Measurements from ENCODE around the gene CBFB. TPM values are rescaled to one million over a fixed set of nuclear protein-coding genes. Genes with fewer than 3 reads are reported as not detected.

The CBFB gene
- total RNA-seq, 4 donors from 2014 or later = 38.9 to 105 (median 96.5) TPM

DNA sequence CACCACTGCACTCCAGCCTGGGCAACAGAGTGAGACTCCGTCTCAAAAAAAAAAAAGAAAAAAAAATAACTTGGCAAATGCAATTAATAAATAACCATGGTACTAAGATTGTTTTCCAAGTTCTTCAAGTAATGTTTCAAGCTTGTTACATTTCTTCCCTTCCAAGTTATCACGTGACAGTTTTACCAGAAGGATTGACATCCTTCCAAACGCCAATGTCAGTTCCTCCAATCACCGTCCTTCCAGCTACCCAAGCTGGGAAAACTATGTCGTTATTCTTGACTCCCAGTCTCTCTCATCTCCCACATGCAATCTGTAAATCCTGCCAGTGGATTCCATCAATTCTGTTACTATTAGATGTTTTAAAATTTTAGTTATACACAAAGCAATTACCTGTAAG, 76.9 kb downstream of the CBFB start:
- in situ Hi-C loops (cut with MboI; ENCODE audit: low sequenced_read_pairs in 4 of 4) (no loop called here), intact Hi-C loops (cut with DNase I; ENCODE audit: low total_unique reads) (no loop called here)
- peaks cover 16 to 29% of the 10 kb centered on the region in 2 donors for H3K4me1 ChIP-seq
- H3K36me3 ChIP-seq = no peaks in the 10 kb centered on the region
- peak overlapping the region in 1 of 4 donors; percentile 58 for H3K27ac ChIP-seq
- ATAC-seq (no peak), DNase-seq (no peak)
- H3K9me3 ChIP-seq = no peaks in the 10 kb centered on the region
- TF ChIP-seq CTCF (IDR thresholded peaks at IDR 0.05 in 4 of 5, conservative IDR thresholded peaks at IDR 0.05 in 1 of 5) (no peak), POLR2A (IDR thresholded peaks at IDR 0.05) (no peak)
- H3K4me3 ChIP-seq = no peak overlapping the region
- no peaks in the 10 kb centered on the region for H3K27me3 ChIP-seq

- H3K9me3 ChIP-seq = no peaks in the 10 kb centered on the region
- ATAC-seq (no peak), DNase-seq (no peak)
- TF ChIP-seq CTCF (IDR thresholded peaks at IDR 0.05 in 4 of 5, conservative IDR thresholded peaks at IDR 0.05 in 1 of 5) (no peak), POLR2A (IDR thresholded peaks at IDR 0.05) (no peak)
- no peaks in the 10 kb centered on the region for H3K36me3 ChIP-seq
- no peak overlapping the region for H3K4me3 ChIP-seq
- peak overlapping the region in 1 of 4 donors; percentile 89 for H3K27ac ChIP-seq
- H3K27me3 ChIP-seq = no peaks in the 10 kb centered on the region
- H3K4me1 ChIP-seq = peaks cover 28 to 44% of the 10 kb centered on the region in 2 donors
- in situ Hi-C loops (cut with MboI; ENCODE audit: low sequenced_read_pairs in 4 of 4) (no loop called here), intact Hi-C loops (cut with DNase I; ENCODE audit: low total_unique reads) (loop anchor here (2.0 kb wide), 1 partner anchor 80 kb away; the partner anchor contains the start of gene CBFB)
Observed at GRCh38 chr16:67108489-67108888, 79.5 kb downstream of the CBFB start.

DNA sequence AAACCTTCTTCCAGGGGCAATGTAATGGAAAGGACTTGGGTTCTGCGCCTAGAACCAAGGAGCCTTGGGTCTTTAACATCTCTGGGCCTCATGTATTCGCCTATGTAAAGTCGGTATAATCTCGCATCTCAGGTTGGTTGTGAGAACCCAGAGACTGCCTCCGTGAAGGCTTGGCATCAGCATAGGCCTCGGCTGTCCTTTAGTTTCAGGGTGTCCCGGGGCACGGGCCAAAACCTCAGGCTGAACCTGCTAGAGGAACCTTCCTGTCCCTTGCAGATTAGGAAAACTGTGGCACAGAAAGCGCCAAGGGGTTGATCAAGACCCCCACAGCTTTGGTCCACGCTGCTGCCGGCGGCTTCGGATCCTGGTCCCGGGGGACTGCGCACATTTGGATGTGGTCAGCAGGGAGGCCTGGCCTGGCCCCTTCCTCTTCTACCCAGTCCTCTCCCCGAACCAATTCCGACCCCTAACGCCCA, 80.0 kb downstream of the CBFB start:
- Histone ChIP-seq H3K36me3 (no peaks in the 10 kb centered on the region), H3K27me3 (no peaks in the 10 kb centered on the region), H3K9me3 (no peaks in the 10 kb centered on the region), H3K4me1 (peaks cover 30 to 42% of the 10 kb centered on the region in 2 donors), H3K27ac (peak overlapping the region; percentile 83 to 92 (median 89)), H3K4me3 (peak overlapping the region; percentile 85 to 97 (median 93))
- ATAC-seq = no peak
- no peak for TF ChIP-seq CTCF (IDR thresholded peaks at IDR 0.05 in 4 of 5, conservative IDR thresholded peaks at IDR 0.05 in 1 of 5)
- no peak for TF ChIP-seq POLR2A (IDR thresholded peaks at IDR 0.05)
- no peak for DNase-seq
- in situ Hi-C loops (cut with MboI; ENCODE audit: low sequenced_read_pairs in 4 of 4) = no loop called here
- intact Hi-C loops (cut with DNase I; ENCODE audit: low total_unique reads) = loop anchor here (1.0 to 2.0 kb wide), 2 partner anchors 76 to 80 kb away; partner anchors contain the start of gene CBFB

DNA sequence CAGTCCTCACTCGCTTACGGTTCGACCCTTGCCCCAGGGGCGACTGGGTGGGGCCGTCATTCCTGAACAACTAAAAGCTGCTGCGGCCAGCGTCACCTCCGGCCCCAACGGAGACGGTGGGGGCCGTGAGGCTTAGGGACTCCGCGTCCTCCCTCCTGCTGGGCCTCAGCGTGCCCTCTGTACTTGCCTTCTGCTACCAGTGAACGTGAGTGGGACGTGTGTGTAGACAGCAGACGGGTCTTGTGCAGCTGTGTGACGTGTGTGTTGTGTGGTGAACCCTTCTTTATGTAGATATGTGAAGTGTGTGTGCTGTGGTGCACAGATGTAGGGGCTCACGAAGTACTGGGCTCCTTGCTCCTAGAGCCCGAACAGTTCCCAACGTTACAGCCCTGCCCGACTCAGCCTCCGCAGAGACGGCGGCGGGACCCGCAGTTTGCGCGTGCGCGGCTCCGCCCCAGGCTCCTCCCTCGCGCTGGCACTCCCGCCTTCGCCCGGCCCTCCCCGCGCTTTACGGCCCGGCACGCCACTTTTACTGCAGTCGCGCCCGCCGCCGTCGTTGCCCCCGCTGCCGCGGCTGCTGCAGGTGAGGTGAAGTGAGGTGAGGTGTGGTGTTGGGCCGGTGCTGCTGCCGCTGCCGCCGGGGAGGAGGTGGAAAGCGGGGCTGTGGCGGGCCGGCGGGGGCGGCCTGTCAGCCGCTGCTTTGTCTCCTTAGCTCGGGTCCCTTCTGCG, 80.6 kb downstream of the CBFB start, which contains the start of gene PHAF1:
Gene PHAF1 (plus strand): TSS at position 535 of the 729 bp plus-strand sequence. CDS start 235 bp downstream, outside the sequence.
- Histone ChIP-seq H3K9me3 (no peaks in the 10 kb centered on the region), H3K4me1 (peaks cover 36 to 42% of the 10 kb centered on the region in 2 donors), H3K27ac (peak within 1 kb of the TSS; percentile 83 to 92 (median 89)), H3K27me3 (no peaks in the 10 kb centered on the region), H3K4me3 (peak within 1 kb of the TSS; percentile 85 to 97 (median 93)), H3K36me3 (no peaks in the 10 kb centered on the region)
- DNase-seq (peak; percentile 88 to 93), ATAC-seq (peak; percentile 84 to 91)
- TF ChIP-seq POLR2A (IDR thresholded peaks at IDR 0.05) (peak; percentile 89 to 91), CTCF (IDR thresholded peaks at IDR 0.05 in 4 of 5, conservative IDR thresholded peaks at IDR 0.05 in 1 of 5) (no peak)
- intact Hi-C loops (cut with DNase I; ENCODE audit: low total_unique reads) (loop anchor here (1.0 to 2.0 kb wide), 3 partner anchors 45 to 81 kb away; partner anchors contain the start of gene CBFB), in situ Hi-C loops (cut with MboI; ENCODE audit: low sequenced_read_pairs in 4 of 4) (no loop called here)
